ENCODE results near the gene PALD1.

DNA sequence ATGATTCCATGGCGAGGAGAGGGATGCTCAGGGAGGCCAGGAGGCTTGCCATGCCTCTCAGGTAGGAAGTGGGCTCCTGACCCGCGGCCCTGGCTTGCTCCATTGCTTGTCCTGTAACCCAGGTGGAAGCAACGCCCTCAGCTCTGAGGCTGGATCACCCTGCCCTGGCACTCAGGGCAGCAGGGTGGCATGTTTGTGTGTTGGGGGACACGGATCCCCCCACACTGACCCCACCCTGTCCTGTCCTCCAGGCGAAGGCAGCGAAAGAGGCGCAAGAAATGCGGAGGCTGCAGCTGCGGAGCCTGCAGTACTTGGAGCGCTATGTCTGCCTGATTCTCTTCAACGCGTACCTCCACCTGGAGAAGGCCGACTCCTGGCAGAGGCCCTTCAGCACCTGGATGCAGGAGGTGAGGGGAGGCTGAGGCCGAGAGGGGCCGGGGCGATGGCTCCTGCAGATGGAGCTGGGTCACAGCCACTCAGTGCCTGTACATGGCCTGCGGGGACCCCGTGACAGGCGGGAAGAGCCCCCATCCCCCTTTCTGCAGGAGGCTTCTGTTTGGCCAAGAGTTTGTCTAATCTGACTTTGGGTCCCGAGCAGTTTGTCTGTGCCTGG is 85.7 kb downstream of the PALD1 start:
- TF ChIP-seq, protein P1, sequence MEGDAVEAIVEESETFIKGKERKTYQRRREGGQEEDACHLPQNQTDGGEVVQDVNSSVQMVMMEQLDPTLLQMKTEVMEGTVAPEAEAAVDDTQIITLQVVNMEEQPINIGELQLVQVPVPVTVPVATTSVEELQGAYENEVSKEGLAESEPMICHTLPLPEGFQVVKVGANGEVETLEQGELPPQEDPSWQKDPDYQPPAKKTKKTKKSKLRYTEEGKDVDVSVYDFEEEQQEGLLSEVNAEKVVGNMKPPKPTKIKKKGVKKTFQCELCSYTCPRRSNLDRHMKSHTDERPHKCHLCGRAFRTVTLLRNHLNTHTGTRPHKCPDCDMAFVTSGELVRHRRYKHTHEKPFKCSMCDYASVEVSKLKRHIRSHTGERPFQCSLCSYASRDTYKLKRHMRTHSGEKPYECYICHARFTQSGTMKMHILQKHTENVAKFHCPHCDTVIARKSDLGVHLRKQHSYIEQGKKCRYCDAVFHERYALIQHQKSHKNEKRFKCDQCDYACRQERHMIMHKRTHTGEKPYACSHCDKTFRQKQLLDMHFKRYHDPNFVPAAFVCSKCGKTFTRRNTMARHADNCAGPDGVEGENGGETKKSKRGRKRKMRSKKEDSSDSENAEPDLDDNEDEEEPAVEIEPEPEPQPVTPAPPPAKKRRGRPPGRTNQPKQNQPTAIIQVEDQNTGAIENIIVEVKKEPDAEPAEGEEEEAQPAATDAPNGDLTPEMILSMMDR (IDR thresholded peaks at IDR 0.05): no peak
- no peak for TF ChIP-seq POLR2A (IDR thresholded peaks at IDR 0.05)

Data from right lobe of liver (tissue), 4 donors.